Measurements from ENCODE around the gene XRCC3. TPM values are rescaled to one million over a fixed set of nuclear protein-coding genes. Genes with fewer than 3 reads are reported as not detected.

Gene XRCC3
- total RNA-seq, 4 donors from 2014 or later: 7.8 to 47.6 (median 23.8) TPM

DNA sequence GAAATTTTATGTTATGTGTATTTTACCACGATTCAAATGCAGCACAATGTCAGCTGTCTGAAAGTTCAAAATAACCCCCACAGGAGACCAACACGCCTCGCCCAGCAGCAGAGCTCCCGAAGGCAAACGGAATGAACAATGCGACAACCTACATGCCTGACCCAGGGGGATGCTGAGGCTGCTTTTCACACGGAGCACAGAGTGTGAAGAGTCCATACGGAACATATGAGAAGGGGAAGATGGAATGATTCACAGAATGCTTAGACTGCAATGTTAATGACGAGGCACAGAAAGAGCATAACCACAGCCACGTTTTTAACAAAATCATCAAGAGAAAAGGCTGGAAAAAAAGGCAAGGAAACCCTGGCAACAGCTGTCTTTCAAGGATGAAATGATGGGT lies 22.9 kb upstream of the XRCC3 start:
- no peaks in the 10 kb centered on the region for H3K27me3 ChIP-seq
- TF ChIP-seq, protein P1, sequence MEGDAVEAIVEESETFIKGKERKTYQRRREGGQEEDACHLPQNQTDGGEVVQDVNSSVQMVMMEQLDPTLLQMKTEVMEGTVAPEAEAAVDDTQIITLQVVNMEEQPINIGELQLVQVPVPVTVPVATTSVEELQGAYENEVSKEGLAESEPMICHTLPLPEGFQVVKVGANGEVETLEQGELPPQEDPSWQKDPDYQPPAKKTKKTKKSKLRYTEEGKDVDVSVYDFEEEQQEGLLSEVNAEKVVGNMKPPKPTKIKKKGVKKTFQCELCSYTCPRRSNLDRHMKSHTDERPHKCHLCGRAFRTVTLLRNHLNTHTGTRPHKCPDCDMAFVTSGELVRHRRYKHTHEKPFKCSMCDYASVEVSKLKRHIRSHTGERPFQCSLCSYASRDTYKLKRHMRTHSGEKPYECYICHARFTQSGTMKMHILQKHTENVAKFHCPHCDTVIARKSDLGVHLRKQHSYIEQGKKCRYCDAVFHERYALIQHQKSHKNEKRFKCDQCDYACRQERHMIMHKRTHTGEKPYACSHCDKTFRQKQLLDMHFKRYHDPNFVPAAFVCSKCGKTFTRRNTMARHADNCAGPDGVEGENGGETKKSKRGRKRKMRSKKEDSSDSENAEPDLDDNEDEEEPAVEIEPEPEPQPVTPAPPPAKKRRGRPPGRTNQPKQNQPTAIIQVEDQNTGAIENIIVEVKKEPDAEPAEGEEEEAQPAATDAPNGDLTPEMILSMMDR (IDR thresholded peaks at IDR 0.05): no peak
- TF ChIP-seq EP300 (IDR thresholded peaks at IDR 0.05; ENCODE audit: low read depth) (no peak), POLR2AphosphoS5 (IDR thresholded peaks at IDR 0.05) (no peak), POLR2A (IDR thresholded peaks at IDR 0.05) (no peak)
- in situ Hi-C loops (cut with MboI; ENCODE audit: low pct_ligation_motif_present in 1 of 4, low pct_unique_long_range_greater_than_20kb in 1 of 4, low sequenced_read_pairs in 3 of 4) (no loop called here), intact Hi-C loops (cut with DNase I; ENCODE audit: low total_unique reads) (no loop called here)
- 88% methylated on average over 9 to 10 of the region's 10 CpGs for WGBS, 2 donors (ENCODE audit: low coverage in 1 of 2)
- no peak overlapping the region for H3K4me3 ChIP-seq
- peaks cover 0 to 12% (median 4%) of the 10 kb centered on the region in 4 donors for H3K4me1 ChIP-seq
- H3K36me3 ChIP-seq: peaks cover 0 to 26% (median 0%) of the 10 kb centered on the region in 4 donors
- DNase-seq: no peak
- no peaks in the 10 kb centered on the region for H3K9me3 ChIP-seq
- H3K27ac ChIP-seq: no peak overlapping the region

DNA sequence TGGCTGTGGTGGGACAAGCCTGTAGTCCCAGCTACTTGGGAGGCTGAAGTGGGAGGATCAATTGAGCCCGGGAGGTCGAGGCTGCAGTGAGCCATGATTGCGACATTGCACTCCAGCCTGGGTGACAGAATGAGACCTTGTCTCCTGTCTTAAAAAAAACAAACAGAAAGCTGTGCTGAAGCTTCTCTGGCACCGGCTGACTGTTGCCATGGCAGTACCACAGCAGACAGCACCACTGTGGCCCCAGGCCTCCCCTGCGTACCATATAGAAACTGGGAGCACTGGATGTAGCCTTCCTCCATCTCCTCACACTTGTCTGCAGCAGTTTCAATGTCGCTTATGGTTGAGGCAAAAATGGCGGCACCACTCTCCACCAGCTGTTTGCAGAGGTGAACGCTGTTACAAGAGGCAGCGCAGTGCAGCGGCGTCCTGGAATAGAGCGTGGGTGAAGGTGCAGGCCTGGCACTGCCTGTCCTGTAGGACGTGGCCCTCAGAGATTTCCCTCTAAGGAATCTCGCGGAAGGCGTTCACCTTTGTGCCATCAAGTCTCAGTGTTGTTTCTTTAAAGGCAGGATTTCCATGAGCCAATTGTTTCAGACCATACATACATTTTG lies 22.3 kb upstream of the XRCC3 start:
- no peaks in the 10 kb centered on the region for H3K27me3 ChIP-seq
- no peak for DNase-seq
- peak overlapping the region in 2 of 4 donors; percentile 8 to 43 for H3K27ac ChIP-seq
- H3K36me3 ChIP-seq: peaks cover 0 to 32% (median 0%) of the 10 kb centered on the region in 4 donors
- no peaks in the 10 kb centered on the region for H3K9me3 ChIP-seq
- no peak overlapping the region for H3K4me3 ChIP-seq
- TF ChIP-seq EP300 (IDR thresholded peaks at IDR 0.05; ENCODE audit: low read depth) (no peak), POLR2AphosphoS5 (IDR thresholded peaks at IDR 0.05) (no peak), POLR2A (IDR thresholded peaks at IDR 0.05) (no peak)
- TF ChIP-seq, protein P1 (IDR thresholded peaks at IDR 0.05): no peak
- 92 to 94% methylated on average over 10 to 16 of the region's 16 CpGs for WGBS, 2 donors (ENCODE audit: low coverage in 1 of 2)
- in situ Hi-C loops (cut with MboI; ENCODE audit: low pct_ligation_motif_present in 1 of 4, low pct_unique_long_range_greater_than_20kb in 1 of 4, low sequenced_read_pairs in 3 of 4): no loop called here
- intact Hi-C loops (cut with DNase I; ENCODE audit: low total_unique reads): no loop called here
- H3K4me1 ChIP-seq: peaks cover 0 to 12% (median 4%) of the 10 kb centered on the region in 4 donors

DNA sequence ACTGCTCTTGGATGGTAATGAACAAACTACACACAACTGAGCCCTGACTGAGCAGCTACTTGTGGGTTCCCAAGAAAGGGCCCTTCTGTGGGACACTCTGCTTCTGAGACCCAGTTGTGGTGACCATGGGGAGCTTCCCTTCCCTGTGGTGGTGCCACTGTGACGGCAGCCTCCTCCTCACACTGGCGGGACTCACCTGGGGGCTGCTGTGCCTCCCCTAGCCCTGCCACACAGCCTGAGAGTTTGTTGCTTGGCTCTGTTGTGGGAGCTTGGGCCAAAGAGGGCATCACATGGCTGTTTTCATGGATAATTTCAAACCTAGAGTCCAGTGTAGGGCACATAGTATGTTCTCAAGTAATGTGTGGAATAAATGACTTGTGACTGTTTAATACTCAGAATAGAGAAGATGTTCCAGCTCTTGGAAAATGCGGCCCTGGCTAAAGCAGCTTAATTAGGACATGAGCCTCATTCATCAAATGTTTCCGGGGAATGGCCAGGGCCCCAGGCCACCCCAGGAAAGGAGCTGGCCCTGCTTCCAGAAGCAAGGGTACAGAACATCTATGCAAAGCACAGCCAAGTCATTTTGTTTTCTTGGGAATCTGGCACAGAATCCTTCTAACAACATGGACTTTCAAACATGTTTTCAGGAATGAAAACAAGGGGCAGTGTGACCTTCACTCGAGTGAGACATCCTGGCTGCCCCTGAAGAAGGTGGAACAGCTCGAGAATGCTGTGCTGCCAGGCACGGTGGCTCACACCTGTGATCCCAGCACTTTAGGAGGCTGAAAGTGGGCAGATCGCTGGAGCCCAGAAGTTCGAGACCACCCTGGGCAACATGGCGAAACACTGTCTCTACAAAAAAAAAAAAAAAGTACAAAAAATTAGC lies 21.5 kb upstream of the XRCC3 start:
- TF ChIP-seq POLR2AphosphoS5 (IDR thresholded peaks at IDR 0.05) (peak in 1 of 3 donors; percentile 27), POLR2A (IDR thresholded peaks at IDR 0.05) (no peak)
- 88 to 100% methylated on average over 1 to 10 of the region's 10 CpGs for WGBS, 2 donors (ENCODE audit: low coverage in 1 of 2)
- in situ Hi-C loops (cut with MboI; ENCODE audit: low pct_ligation_motif_present in 1 of 4, low pct_unique_long_range_greater_than_20kb in 1 of 4, low sequenced_read_pairs in 3 of 4): no loop called here

DNA sequence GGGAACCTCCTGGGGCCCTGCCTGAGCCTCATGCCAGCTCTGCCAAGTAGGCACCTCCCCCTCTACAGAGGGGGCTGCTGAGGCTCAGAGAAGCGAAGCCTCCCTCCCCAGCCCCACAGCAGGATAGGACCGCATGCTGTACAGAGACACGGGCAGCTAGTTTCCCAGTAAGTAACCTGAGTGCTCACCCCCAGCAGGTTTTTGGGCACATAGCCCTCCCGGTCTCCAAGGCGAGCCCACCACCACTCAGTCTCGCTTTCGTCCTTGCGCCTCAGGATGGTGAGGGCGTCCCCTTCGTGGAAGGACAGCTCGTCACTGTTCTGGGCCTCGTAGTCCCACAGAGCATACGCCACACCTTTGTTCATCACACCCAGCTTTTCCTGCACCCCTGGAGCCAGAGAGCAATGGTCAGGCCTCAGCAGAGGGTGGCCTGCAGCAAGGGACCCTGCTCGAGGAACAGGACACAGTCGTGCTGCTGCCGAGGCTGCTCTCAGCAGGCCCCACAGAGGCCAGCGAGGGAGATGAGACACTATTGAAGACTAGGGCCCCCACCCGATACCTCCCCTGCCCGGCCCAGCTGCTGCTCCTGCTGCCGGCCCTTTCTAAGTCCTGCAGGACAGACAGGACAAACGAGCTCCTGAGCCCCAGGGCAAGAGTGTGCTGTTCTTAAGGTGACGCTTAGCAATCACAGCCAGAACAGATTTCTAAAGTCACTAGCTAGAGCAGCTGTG lies 20.7 kb upstream of the XRCC3 start:
- Histone ChIP-seq H3K9me3 (no peaks in the 10 kb centered on the region), H3K4me3 (no peak overlapping the region), H3K27me3 (no peaks in the 10 kb centered on the region), H3K27ac (peak overlapping the region in 3 of 4 donors; percentile 37 to 55 (median 53)), H3K4me1 (peaks cover 0 to 12% (median 4%) of the 10 kb centered on the region in 4 donors), H3K36me3 (peaks cover 0 to 34% (median 0%) of the 10 kb centered on the region in 4 donors)
- DNase-seq: no peak
- TF ChIP-seq, protein P1 (IDR thresholded peaks at IDR 0.05): no peak
- TF ChIP-seq EP300 (IDR thresholded peaks at IDR 0.05; ENCODE audit: low read depth) (no peak), POLR2AphosphoS5 (IDR thresholded peaks at IDR 0.05) (no peak), POLR2A (IDR thresholded peaks at IDR 0.05) (no peak)
- intact Hi-C loops (cut with DNase I; ENCODE audit: low total_unique reads): no loop called here
- WGBS, 2 donors (ENCODE audit: low coverage in 1 of 2): 89% methylated on average over 18 of the region's 22 CpGs; no CpG with 5 or more reads in 1 of the 2 donors
- in situ Hi-C loops (cut with MboI; ENCODE audit: low pct_ligation_motif_present in 1 of 4, low pct_unique_long_range_greater_than_20kb in 1 of 4, low sequenced_read_pairs in 3 of 4): no loop called here

More for the DNA sequence above, 21.5 kb upstream of the XRCC3 start:
- Histone ChIP-seq H3K36me3 (peaks cover 0 to 34% (median 0%) of the 10 kb centered on the region in 4 donors), H3K4me3 (no peak overlapping the region), H3K27ac (peak overlapping the region; percentile 27 to 55 (median 45)), H3K9me3 (no peaks in the 10 kb centered on the region), H3K27me3 (no peaks in the 10 kb centered on the region), H3K4me1 (peaks cover 0 to 12% (median 4%) of the 10 kb centered on the region in 4 donors)
- intact Hi-C loops (cut with DNase I; ENCODE audit: low total_unique reads): no loop called here
- no peak for DNase-seq

All from transverse colon (tissue), 4 donors.